Measurements from ENCODE around the gene FBXL16. TPM values are rescaled to one million over a fixed set of nuclear protein-coding genes. Genes with fewer than 3 reads are reported as not detected.

The FBXL16 gene
- total RNA-seq, 1 donor from 2014 or later: 85.1 TPM

- H3K36me3 Mint-ChIP-seq (ENCODE audit: unreplicated experiment): peaks cover 2% of the 10 kb centered on the region
- TF ChIP-seq CTCF (IDR thresholded peaks at IDR 0.05; ENCODE audit: partially characterized antibody, unreplicated experiment): no peak
- no peak for DNase-seq
- peak overlapping the region; percentile 18 for H3K4me3 Mint-ChIP-seq (ENCODE audit: unreplicated experiment)
- peaks cover 3% of the 10 kb centered on the region for H3K27me3 Mint-ChIP-seq (ENCODE audit: unreplicated experiment)
- H3K27ac Mint-ChIP-seq (ENCODE audit: unreplicated experiment): peak overlapping the region; percentile 82
- H3K9me3 Mint-ChIP-seq (ENCODE audit: unreplicated experiment): peaks cover 7% of the 10 kb centered on the region
- peaks cover 13% of the 10 kb centered on the region for H3K4me1 Mint-ChIP-seq (ENCODE audit: low read depth, unreplicated experiment)
Measured at GRCh38 chr16:751152-752006, 45.8 kb upstream of the FBXL16 start.

GRCh38 chr16:750485-750884 is 44.9 kb upstream of the FBXL16 start:
- DNase-seq: no peak
- Mint-ChIP-seq H3K9me3 (ENCODE audit: unreplicated experiment) (peaks cover 5% of the 10 kb centered on the region), H3K4me3 (ENCODE audit: unreplicated experiment) (no peak overlapping the region), H3K4me1 (ENCODE audit: low read depth, unreplicated experiment) (peaks cover 13% of the 10 kb centered on the region), H3K36me3 (ENCODE audit: unreplicated experiment) (no peaks in the 10 kb centered on the region), H3K27ac (ENCODE audit: unreplicated experiment) (no peak overlapping the region), H3K27me3 (ENCODE audit: unreplicated experiment) (peaks cover 3% of the 10 kb centered on the region)
- no peak for TF ChIP-seq CTCF (IDR thresholded peaks at IDR 0.05; ENCODE audit: partially characterized antibody, unreplicated experiment)

GRCh38 chr16:749010-749409 is 43.4 kb upstream of the FBXL16 start:
- no peak overlapping the region for H3K4me3 Mint-ChIP-seq (ENCODE audit: unreplicated experiment)
- no peak for DNase-seq
- H3K4me1 Mint-ChIP-seq (ENCODE audit: low read depth, unreplicated experiment): peaks cover 13% of the 10 kb centered on the region
- no peaks in the 10 kb centered on the region for H3K36me3 Mint-ChIP-seq (ENCODE audit: unreplicated experiment)
- H3K27ac Mint-ChIP-seq (ENCODE audit: unreplicated experiment): no peak overlapping the region
- peaks cover 3% of the 10 kb centered on the region for H3K27me3 Mint-ChIP-seq (ENCODE audit: unreplicated experiment)
- TF ChIP-seq CTCF (IDR thresholded peaks at IDR 0.05; ENCODE audit: partially characterized antibody, unreplicated experiment): no peak
- H3K9me3 Mint-ChIP-seq (ENCODE audit: unreplicated experiment): peaks cover 5% of the 10 kb centered on the region

GRCh38 chr16:747978-748746 is 42.6 kb upstream of the FBXL16 start:
- no peaks in the 10 kb centered on the region for H3K36me3 Mint-ChIP-seq (ENCODE audit: unreplicated experiment)
- DNase-seq: no peak
- H3K4me1 Mint-ChIP-seq (ENCODE audit: low read depth, unreplicated experiment): peaks cover 13% of the 10 kb centered on the region
- H3K27me3 Mint-ChIP-seq (ENCODE audit: unreplicated experiment): peaks cover 3% of the 10 kb centered on the region
- peaks cover 5% of the 10 kb centered on the region for H3K9me3 Mint-ChIP-seq (ENCODE audit: unreplicated experiment)
- no peak overlapping the region for H3K4me3 Mint-ChIP-seq (ENCODE audit: unreplicated experiment)
- H3K27ac Mint-ChIP-seq (ENCODE audit: unreplicated experiment): no peak overlapping the region
- no peak for TF ChIP-seq CTCF (IDR thresholded peaks at IDR 0.05; ENCODE audit: partially characterized antibody, unreplicated experiment)

- TF ChIP-seq CTCF (IDR thresholded peaks at IDR 0.05; ENCODE audit: partially characterized antibody, unreplicated experiment): no peak
Measured at GRCh38 chr16:746637-747036, 41.0 kb upstream of the FBXL16 start.

More at GRCh38 chr16:746637-747036, 41.0 kb upstream of the FBXL16 start:
- H3K36me3 Mint-ChIP-seq (ENCODE audit: unreplicated experiment): no peaks in the 10 kb centered on the region
- DNase-seq: no peak
- no peak overlapping the region for H3K27ac Mint-ChIP-seq (ENCODE audit: unreplicated experiment)
- no peak overlapping the region for H3K4me3 Mint-ChIP-seq (ENCODE audit: unreplicated experiment)
- no peaks in the 10 kb centered on the region for H3K9me3 Mint-ChIP-seq (ENCODE audit: unreplicated experiment)
- peaks cover 6% of the 10 kb centered on the region for H3K4me1 Mint-ChIP-seq (ENCODE audit: low read depth, unreplicated experiment)
- H3K27me3 Mint-ChIP-seq (ENCODE audit: unreplicated experiment): peaks cover 3% of the 10 kb centered on the region
